ENCODE results near the gene ARHGEF16.

ARHGEF16 gene

GRCh38 chr1:3503525-3503886, 49.0 kb downstream of the ARHGEF16 start:
- TF ChIP-seq, protein P1, sequence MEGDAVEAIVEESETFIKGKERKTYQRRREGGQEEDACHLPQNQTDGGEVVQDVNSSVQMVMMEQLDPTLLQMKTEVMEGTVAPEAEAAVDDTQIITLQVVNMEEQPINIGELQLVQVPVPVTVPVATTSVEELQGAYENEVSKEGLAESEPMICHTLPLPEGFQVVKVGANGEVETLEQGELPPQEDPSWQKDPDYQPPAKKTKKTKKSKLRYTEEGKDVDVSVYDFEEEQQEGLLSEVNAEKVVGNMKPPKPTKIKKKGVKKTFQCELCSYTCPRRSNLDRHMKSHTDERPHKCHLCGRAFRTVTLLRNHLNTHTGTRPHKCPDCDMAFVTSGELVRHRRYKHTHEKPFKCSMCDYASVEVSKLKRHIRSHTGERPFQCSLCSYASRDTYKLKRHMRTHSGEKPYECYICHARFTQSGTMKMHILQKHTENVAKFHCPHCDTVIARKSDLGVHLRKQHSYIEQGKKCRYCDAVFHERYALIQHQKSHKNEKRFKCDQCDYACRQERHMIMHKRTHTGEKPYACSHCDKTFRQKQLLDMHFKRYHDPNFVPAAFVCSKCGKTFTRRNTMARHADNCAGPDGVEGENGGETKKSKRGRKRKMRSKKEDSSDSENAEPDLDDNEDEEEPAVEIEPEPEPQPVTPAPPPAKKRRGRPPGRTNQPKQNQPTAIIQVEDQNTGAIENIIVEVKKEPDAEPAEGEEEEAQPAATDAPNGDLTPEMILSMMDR (IDR thresholded peaks at IDR 0.05; ENCODE audit: insufficient read depth, low read depth, low read length, missing control alignments), result no peak
- no peak for DNase-seq (ENCODE audit: low read depth)
- no peak overlapping the region for H3K4me3 ChIP-seq (ENCODE audit: low read length)

GRCh38 chr1:3504151-3504821, 49.8 kb downstream of the ARHGEF16 start:
- peak; percentile 40 for DNase-seq (ENCODE audit: low read depth)
- TF ChIP-seq, protein P1 (IDR thresholded peaks at IDR 0.05; ENCODE audit: insufficient read depth, low read depth, low read length, missing control alignments), result no peak
- no peak overlapping the region for H3K4me3 ChIP-seq (ENCODE audit: low read length)

DNA sequence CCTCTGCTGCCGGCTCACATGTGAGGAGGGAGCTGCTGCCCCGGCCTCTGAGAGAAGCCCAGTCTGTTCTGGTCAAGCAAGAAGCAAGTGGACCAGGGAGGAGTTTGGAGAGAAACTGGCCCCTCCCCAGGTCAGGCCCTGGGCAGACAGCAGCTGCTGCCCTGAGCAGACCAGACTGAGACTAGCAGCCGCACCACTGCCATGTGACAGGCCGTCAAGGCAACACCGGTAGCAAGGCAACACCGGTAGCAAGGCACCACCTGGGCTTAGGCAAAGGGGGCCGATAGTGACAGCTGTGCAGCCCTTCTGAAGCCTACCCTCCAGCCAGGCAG, 50.3 kb downstream of the ARHGEF16 start:
- TF ChIP-seq, protein P1 (IDR thresholded peaks at IDR 0.05; ENCODE audit: insufficient read depth, low read depth, low read length, missing control alignments), result no peak
- H3K4me3 ChIP-seq (ENCODE audit: low read length), result no peak overlapping the region
- DNase-seq (ENCODE audit: low read depth), result no peak

DNA sequence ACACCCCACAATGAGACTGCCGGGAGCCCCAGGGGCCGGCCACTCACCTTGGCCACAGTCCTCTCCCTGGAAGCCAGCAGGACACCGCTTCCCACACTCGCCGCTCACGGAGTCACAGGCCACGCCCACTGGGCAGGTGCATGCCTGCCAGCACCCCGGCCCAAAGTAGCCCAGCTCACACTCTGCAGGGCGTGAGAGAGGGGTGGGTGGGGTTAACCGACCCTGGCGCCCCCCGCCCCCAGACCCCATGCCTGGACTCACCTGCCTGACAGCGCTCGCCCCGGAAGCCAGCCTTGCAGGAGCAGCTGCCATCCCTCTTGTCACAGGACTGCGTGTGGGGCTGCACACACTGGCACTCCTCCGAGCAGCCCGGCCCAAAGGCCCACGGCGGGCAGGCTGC, 50.7 kb downstream of the ARHGEF16 start:
- TF ChIP-seq, protein P1 (IDR thresholded peaks at IDR 0.05; ENCODE audit: insufficient read depth, low read depth, low read length, missing control alignments), result no peak
- no peak overlapping the region for H3K4me3 ChIP-seq (ENCODE audit: low read length)
- no peak for DNase-seq (ENCODE audit: low read depth)

DNA sequence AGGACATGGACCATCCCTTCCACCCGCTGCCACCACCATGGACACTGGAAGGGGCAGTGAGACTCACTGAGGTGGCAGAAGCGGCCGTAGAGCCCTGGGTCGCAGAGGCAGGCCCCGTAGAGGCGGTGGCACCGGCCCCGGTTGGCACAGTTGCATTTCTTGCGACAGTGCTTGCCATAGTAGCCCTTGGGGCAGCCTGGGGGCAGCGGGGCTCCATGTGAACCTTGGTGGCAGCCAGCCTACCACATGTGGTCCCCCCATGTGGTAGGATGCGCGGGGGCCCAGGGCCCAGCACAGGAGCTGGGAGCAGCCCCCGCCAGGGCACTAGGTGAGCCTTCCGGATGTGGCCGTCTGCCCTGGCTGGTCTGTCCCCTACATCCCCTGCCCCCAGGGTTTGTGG, 51.6 kb downstream of the ARHGEF16 start:
- no peak for DNase-seq (ENCODE audit: low read depth)
- TF ChIP-seq, protein P1 (IDR thresholded peaks at IDR 0.05; ENCODE audit: insufficient read depth, low read depth, low read length, missing control alignments), result no peak
- no peak overlapping the region for H3K4me3 ChIP-seq (ENCODE audit: low read length)

- H3K4me3 ChIP-seq (ENCODE audit: low read length), result no peak overlapping the region
- TF ChIP-seq, protein P1 (IDR thresholded peaks at IDR 0.05; ENCODE audit: insufficient read depth, low read depth, low read length, missing control alignments), result no peak
- no peak for DNase-seq (ENCODE audit: low read depth)
These were observed 52.5 kb downstream of the ARHGEF16 start for GRCh38 chr1:3506943-3507342.

DNA sequence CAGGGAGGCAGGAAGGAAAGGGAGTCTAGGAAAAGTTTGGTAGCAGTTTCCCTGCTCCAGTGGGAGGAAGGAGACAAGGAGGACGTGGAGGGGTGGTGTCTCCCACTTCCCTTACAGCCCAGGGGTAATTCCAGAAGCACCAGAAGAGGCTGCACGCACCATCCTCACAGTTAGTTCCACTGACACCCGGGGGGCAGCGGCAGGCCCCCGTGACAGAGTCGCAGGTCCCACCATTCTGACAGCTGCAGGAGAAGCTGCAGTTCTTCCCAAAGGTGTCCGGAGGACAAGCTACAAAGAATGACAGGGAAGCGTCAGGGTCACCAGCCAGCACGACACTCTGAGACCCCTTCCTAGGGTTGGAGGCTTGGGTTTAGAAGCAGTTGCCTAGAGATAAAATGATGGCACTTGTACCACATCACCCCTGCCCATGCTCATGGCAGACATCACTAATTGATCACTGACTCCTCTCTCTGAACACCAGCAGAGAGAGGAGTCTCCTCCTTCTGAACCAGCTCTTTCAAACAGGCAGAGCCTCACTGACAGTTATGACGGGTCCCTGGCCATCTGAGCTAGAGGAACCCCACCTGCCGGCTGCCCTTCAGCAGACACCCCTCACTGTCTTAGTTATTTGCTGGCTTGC, 53.3 kb downstream of the ARHGEF16 start:
- TF ChIP-seq, protein P1 (IDR thresholded peaks at IDR 0.05; ENCODE audit: insufficient read depth, low read depth, low read length, missing control alignments), result no peak
- DNase-seq (ENCODE audit: low read depth), result no peak
- H3K4me3 ChIP-seq (ENCODE audit: low read length), result no peak overlapping the region
